Ascending aorta (tissue), 2 donors: Measurements from ENCODE around the gene XG. TPM values are rescaled to one million over a fixed set of nuclear protein-coding genes. Genes with fewer than 3 reads are reported as not detected.

Experiments used
- DNase-seq, 2 donors: peaks; one replicate each; pipeline ENCODE4 v3.0.0-alpha.2; 2019; ENCODE audit warnings: low spot score in 2 of 2
- H3K27ac ChIP-seq, 2 donors: fragments of 200-600 bp; sonication (generic); one replicate each; pipeline ENCODE4 v1.5.1; 2016 to 2017; ENCODE audit warnings: mild to moderate bottlenecking in 1 of 2
- H3K27me3 ChIP-seq: fragments of 200-600 bp; sonication (generic); one replicate; pipeline ENCODE4 v1.5.1; 2017
- H3K36me3 ChIP-seq, 2 donors: fragments of 200-600 bp; sonication (generic); one replicate each; pipeline ENCODE4 v1.5.1; 2016
- H3K4me1 ChIP-seq, 2 donors: fragments of 200-600 bp; sonication (generic); one replicate each; pipeline ENCODE4 v1.5.1; 2016 to 2017; ENCODE audit warnings: mild to moderate bottlenecking in 1 of 2
- H3K4me3 ChIP-seq, 2 donors: fragments of 200-600 bp; sonication (generic); one replicate each; pipeline ENCODE4 v1.5.1; 2016 to 2017; ENCODE audit warnings: mild to moderate bottlenecking in 1 of 2
- H3K9me3 ChIP-seq, 2 donors: fragments of 200-600 bp; sonication (generic); one replicate each; pipeline ENCODE4 v1.5.1; 2016
- CTCF ChIP-seq, 3 experiments: fragments of 200-600 bp in 2 of 3; fragments of 450-650 bp in 1 of 3; sonication (generic) in 2 of 3; IDR thresholded peaks; one replicate each; pipeline ENCODE4 v1.5.1; 2016 to 2019; ENCODE audit warnings: antibody characterized with exemption in 3 of 3, mild to moderate bottlenecking in 1 of 3, moderate library complexity in 1 of 3
- intact Hi-C: fragments of 100-400 bp; cut with DNase I; formaldehyde crosslinking; loops from one replicate; pipeline ENCODE4 v1.15.1; 2023
- total RNA-seq: library from RNA; depleted of rRNA; stranded (reverse); fragments of >200 nt; gene quantifications from one replicate; pipeline ENCODE4 v1.1.0, GENCODE V29; 2016

Gene XG
- total RNA-seq, 1 donor from 2014 or later: 1.3 TPM

GRCh38 chrX:2708592-2709188, 43.1 kb upstream of the XG start:
- Histone ChIP-seq H3K36me3 (peaks cover 5 to 23% of the 10 kb centered on the region in 2 donors), H3K9me3 (no peaks in the 10 kb centered on the region), H3K4me1 (peaks cover 0 to 18% of the 10 kb centered on the region in 2 donors), H3K4me3 (no peak overlapping the region), H3K27ac (no peak overlapping the region), H3K27me3 (no peaks in the 10 kb centered on the region)
- no peak for TF ChIP-seq CTCF (IDR thresholded peaks at IDR 0.05)
- no peak for DNase-seq
- intact Hi-C loops: no loop called here

GRCh38 chrX:2709556-2709955, 42.3 kb upstream of the XG start:
- Histone ChIP-seq H3K27me3 (no peaks in the 10 kb centered on the region), H3K4me3 (no peak overlapping the region), H3K9me3 (no peaks in the 10 kb centered on the region), H3K36me3 (peaks cover 7 to 26% of the 10 kb centered on the region in 2 donors), H3K27ac (no peak overlapping the region), H3K4me1 (peaks cover 0 to 14% of the 10 kb centered on the region in 2 donors)
- no peak for DNase-seq
- intact Hi-C loops: no loop called here
- TF ChIP-seq CTCF (IDR thresholded peaks at IDR 0.05): no peak

GRCh38 chrX:2710041-2710840, 41.6 kb upstream of the XG start:
- no peak for TF ChIP-seq CTCF (IDR thresholded peaks at IDR 0.05)
- intact Hi-C loops: no loop called here
- H3K36me3 ChIP-seq: peaks cover 14 to 33% of the 10 kb centered on the region in 2 donors
- H3K27me3 ChIP-seq: no peaks in the 10 kb centered on the region
- H3K27ac ChIP-seq: no peak overlapping the region
- H3K9me3 ChIP-seq: no peaks in the 10 kb centered on the region
- H3K4me3 ChIP-seq: no peak overlapping the region
- DNase-seq: no peak
- peaks cover 0 to 10% of the 10 kb centered on the region in 2 donors for H3K4me1 ChIP-seq

- TF ChIP-seq CTCF (IDR thresholded peaks at IDR 0.05): no peak
- intact Hi-C loops: no loop called here
- Histone ChIP-seq H3K9me3 (no peaks in the 10 kb centered on the region), H3K27me3 (no peaks in the 10 kb centered on the region), H3K4me1 (peaks cover 0 to 6% of the 10 kb centered on the region in 2 donors), H3K4me3 (no peak overlapping the region), H3K36me3 (peaks cover 17 to 43% of the 10 kb centered on the region in 2 donors), H3K27ac (no peak overlapping the region)
- DNase-seq: no peak
These were observed 40.4 kb upstream of the XG start for GRCh38 chrX:2711441-2711840.

- Histone ChIP-seq H3K27ac (no peak overlapping the region), H3K36me3 (peaks cover 24 to 52% of the 10 kb centered on the region in 2 donors), H3K4me1 (peaks cover 0 to 6% of the 10 kb centered on the region in 2 donors), H3K4me3 (no peak overlapping the region), H3K9me3 (no peaks in the 10 kb centered on the region), H3K27me3 (no peaks in the 10 kb centered on the region)
- TF ChIP-seq CTCF (IDR thresholded peaks at IDR 0.05): no peak
- intact Hi-C loops: no loop called here
- DNase-seq: no peak
These were observed 39.4 kb upstream of the XG start for GRCh38 chrX:2712428-2712827.
